Ovary (tissue), 3 donors: ENCODE results near the gene GYG2.

Experiments used
- POLR2A ChIP-seq: fragments of 450-650 bp; IDR thresholded peaks from one replicate; pipeline ENCODE4 v1.6.1; 2017; ENCODE audit warnings: antibody characterized with exemption, mild to moderate bottlenecking, moderate library complexity
- TF ChIP-seq, protein P1 (sequence below), 3 donors: fragments of 450-650 bp in 2 of 3; fragments of 200-600 bp in 1 of 3; IDR thresholded peaks; one replicate each; pipeline versions ENCODE4 v1.5.1 to v1.8.0; 2016 to 2022; ENCODE audit warnings: antibody characterized with exemption in 3 of 3, mild to moderate bottlenecking in 1 of 3
- donor health status: DM: no; HTN: no; CAD: no.

GRCh38 chrX:2892816-2893215 lies 64.1 kb downstream of the GYG2 start:
- TF ChIP-seq, protein P1, sequence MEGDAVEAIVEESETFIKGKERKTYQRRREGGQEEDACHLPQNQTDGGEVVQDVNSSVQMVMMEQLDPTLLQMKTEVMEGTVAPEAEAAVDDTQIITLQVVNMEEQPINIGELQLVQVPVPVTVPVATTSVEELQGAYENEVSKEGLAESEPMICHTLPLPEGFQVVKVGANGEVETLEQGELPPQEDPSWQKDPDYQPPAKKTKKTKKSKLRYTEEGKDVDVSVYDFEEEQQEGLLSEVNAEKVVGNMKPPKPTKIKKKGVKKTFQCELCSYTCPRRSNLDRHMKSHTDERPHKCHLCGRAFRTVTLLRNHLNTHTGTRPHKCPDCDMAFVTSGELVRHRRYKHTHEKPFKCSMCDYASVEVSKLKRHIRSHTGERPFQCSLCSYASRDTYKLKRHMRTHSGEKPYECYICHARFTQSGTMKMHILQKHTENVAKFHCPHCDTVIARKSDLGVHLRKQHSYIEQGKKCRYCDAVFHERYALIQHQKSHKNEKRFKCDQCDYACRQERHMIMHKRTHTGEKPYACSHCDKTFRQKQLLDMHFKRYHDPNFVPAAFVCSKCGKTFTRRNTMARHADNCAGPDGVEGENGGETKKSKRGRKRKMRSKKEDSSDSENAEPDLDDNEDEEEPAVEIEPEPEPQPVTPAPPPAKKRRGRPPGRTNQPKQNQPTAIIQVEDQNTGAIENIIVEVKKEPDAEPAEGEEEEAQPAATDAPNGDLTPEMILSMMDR (IDR thresholded peaks at IDR 0.05): no peak
- no peak for TF ChIP-seq POLR2A
